ENCODE results near the gene SLC35F4.
"Not testable (repeated sequence)": the region's sequence is repeated elsewhere in the genome, so short reads cannot be mapped to it uniquely, and the experiment has no call there.

- not testable (repeated sequence) for TF ChIP-seq FOS (IDR thresholded peaks at IDR 0.05; ENCODE audit: borderline replicate concordance, insufficient read depth, low read length); CTCF (IDR thresholded peaks at IDR 0.05; ENCODE audit: extremely low read depth in 1 of 2, insufficient read depth in 1 of 2, low read depth in 1 of 2, low read length in 2 of 2); POLR2AphosphoS5 (IDR thresholded peaks at IDR 0.05; ENCODE audit: insufficient read depth, low read depth, low read length); JUN (IDR thresholded peaks at IDR 0.05; ENCODE audit: borderline replicate concordance, insufficient read depth, insufficient read length, low read depth)
Observed at GRCh38 chr14:57752142-57752695, 113.7 kb downstream of the SLC35F4 start.

Data from endothelial cell of umbilical vein (primary cell).